HG03280 (cell line): ENCODE measurements around the gene EFNA3.

Experiments used
- ATAC-seq: cut with Tn5 transposase; IDR thresholded peaks from one replicate; pipeline ENCODE4 v1.9.1; 2021; ENCODE audit warnings: mild to moderate bottlenecking, moderate library complexity; ENCODE audit not compliant: unreplicated experiment

The EFNA3 gene

DNA sequence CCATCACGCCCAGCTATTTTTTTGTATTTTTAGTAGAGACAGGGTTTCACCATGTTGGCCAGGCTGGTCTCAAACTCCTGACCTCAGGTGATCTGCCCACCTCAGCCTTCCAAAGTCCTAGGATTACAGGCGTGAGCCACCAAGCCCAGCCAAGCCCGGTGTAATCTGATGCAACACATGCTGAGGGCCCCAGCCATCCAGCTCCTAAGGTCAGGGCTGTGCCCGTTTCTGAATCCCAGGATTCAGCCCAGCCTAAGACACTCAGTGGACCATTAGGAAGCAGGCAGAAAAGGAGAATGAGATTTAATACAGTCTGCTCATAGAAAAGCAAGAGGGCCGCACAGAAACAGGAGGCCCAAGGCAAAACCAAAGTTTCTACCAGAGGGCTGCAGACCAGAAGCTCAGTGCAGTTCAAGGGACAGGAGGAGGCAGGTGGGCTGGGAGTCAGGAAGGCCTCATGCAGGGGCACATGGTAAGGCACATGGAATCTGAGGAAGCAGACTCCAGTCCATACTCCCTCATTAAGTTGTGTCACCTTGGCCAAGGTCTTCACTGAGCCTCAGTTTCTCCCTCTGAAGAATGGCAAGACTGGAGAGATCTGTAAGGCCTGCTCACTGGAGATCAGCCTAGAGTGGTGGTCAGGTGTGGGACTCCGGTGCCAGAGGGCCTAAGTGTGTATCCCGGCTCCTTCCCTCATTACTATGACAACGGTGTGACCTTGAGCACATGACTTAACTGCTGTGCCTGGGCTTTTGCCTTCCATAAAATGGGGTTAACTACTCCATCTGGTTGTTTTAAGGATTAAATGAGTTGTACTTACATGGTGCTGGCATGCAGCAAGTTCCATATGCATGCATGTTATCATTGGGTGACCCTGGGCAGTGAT lies 29.9 kb upstream of the EFNA3 start:
- ATAC-seq, result no peak

DNA sequence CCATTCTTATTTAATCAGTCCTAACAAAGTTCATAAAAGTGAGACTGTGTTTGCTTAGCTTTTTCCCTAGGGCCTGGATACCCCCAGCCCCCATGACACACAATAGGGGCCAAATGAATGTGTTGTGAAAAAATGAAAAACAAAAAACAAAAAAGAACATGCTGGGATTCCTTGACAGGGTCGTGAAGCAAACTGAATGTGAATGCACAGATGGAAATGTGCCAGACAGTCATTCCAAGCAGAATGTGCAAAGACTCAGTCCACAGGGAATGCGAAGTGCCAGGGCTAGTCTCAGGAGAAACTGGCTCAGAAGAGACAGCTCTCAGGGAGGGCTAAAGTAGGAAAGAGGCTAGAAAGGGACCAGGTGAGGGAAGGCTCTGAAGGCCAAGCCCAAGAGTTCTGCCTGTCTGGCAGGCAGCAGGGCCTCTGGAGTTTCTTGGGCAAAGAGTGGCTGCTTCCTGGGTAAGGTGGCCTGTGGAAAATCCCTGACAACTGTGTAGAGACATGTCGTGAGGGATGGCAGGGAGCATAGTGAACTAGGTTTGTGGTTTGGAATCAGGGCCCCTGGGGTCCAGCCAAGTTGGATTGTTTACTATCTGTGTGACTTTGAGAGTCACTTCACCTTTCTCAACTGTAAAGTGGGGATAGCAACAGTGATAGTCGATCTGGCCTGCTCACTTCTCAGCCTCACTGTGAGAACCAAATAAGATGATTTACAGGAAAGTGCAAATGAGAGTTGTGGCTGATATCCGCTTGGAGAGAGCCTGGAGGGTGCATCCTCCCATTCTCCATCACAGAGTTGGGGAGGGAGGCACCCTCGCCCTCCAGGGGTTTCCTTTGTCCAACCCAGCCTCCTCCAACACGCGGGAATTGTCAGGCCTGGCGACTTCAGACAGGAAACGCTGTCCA lies 28.7 kb upstream of the EFNA3 start:
- ATAC-seq, result no peak

DNA sequence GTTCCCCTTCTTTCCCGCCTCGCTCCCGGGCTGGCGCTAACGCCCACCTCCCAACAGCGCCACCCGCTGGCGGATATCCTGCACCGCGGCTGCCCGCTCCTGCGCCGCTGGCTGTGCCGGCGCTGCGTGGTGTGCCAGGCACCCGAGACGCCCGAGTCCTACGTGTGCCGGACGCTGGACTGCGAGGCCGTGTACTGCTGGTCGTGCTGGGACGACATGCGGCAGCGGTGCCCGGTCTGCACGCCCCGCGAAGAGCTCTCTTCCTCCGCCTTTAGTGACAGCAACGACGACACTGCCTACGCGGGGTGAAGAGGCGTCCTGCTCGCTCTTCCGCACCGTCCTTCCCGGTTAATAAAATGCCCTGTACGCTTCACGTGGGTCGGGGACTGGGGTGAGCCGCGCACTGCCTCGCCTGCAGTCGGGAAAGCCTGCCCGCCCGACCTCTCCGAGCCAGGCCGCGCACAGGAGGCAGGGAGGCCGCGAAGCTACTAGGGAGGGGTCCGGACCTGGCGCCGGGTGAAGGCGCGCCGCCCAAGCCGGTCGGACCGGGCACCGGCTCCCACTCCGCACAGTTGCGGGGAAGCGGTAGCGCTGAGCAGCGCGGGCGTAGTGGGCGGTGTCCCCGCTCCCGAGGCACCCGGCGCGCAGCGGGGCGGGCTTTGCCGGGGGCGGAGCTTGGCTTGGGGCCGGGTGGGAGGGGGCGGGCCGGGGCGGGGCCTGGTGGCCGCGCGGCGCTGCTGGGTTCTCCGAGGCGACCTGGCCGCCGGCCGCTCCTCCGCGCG lies 27.9 kb upstream of the EFNA3 start, which contains the start of gene ADAM15:
Gene ADAM15, plus strand, starts transcription at position 757 of the 782 bp plus-strand sequence. CDS start 71 bp downstream, outside the sequence.
- peak; percentile 62 for ATAC-seq

DNA sequence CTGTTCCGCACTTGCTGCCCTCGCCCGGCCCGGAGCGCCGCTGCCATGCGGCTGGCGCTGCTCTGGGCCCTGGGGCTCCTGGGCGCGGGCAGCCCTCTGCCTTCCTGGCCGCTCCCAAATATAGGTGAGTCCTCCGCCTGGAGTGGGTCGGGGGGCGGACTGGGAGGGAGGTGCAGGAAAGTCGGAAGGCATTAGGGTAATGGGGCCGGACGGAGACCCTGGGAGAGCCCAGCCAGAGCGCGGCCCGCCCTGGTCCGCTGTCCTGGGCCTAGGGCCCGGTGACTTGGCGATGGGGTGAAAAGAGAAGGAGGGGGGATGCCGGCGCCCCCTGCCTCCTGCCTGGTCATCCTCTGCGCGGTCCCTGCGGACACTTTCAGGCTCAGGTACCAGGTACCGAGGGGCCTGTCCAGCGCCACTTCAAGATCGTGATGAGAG lies 27.3 kb upstream of the EFNA3 start:
- ATAC-seq, result peak; percentile 11

DNA sequence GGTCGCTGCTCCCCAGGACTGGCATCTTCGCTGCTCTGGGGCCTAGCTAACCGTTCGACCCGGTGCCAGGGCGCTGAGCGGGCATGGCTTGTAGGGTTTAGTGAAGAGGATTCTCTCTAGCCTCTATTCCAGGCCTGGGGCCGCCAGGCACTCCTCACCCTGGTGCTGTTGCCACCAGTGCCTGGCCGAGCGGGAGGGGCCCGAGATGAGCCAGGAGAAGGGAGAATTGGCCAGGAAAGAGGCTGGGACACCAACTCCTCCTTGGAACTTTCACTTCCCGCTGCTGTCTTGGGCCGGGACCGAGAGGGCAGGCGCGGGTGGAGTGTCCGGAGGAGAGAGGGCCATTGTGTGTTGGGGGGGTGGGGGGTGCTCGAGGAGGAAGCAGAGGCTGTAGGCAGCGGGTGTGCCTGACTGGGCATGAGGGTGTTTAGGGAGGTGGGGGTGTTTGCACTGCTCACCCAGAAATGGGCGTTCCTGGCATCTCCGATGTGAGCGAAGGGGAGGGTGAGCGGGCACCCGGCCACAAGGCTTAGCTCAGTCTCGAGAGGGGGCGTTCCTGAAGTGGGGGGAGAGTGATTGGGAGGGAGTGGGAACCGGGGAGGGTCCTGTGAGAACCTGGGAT lies 26.7 kb upstream of the EFNA3 start:
- ATAC-seq, result no peak

DNA sequence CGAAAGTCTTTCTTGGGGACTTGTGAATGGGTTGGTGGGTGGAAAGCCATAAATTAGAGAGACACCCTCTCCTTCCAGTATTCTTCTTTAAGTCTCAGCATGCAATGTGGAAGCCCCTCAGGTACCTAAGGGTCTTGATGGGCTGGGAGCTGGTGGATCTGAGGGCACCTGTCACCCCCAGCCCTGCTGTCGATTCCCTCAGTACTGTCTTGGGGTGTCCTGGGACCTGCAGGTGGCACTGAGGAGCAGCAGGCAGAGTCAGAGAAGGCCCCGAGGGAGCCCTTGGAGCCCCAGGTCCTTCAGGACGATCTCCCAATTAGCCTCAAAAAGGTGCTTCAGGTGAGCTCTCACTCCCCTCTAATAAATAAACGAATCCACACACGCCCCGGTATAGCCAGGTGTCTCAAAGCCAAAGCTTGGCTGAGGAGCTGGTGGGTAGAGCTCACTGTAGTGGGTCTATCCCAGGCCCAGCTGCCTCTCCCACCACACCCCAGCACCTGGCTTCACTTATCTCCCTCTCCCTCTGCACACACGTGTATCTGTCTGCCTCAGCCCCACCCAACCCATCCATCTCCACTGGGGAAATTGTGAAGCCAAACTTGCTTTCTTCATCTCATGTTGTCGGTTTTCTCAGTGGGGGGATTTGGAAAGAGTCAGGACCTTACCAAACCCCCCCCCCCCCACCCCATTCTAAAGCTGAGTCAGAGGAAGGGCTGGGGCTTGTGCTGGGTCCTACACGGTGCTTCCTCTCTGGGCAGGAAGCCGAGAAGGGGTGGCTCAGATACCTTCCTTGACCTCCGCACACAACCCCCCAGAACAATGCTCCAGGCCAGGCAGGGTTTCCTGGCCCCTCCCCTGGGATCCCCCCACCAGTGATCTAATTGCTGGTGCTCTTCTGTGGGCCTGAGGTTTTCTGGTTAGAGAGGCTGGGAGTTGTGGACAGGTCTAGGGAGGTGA lies 25.9 kb upstream of the EFNA3 start:
- no peak for ATAC-seq

DNA sequence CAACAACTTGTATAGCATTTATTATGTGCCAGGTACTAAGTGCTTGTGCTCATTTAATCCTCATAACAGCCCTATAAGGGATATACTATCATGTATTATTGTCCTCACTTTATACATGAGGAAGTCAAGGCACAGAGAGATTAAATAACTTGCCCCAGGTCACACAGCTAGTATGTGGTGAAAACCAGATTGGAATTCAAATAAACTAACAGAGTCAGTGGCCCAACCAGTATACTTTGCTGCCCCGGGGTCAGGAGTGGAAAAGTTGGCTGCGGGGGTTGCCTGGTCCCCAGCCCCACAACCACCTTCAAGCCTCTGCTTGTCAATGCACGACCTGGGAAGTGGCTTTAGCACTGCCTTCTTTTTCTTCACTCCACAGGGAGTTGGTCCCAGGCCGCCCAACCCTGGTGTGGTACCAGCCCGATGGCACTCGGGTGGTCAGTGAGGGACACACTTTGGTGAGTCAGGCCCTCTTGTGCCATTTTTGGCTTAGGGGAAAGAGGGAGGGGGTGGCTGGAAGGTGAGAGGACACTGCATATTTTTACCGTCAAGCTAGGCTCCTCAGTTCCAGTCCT lies 25.0 kb upstream of the EFNA3 start:
- no peak for ATAC-seq

DNA sequence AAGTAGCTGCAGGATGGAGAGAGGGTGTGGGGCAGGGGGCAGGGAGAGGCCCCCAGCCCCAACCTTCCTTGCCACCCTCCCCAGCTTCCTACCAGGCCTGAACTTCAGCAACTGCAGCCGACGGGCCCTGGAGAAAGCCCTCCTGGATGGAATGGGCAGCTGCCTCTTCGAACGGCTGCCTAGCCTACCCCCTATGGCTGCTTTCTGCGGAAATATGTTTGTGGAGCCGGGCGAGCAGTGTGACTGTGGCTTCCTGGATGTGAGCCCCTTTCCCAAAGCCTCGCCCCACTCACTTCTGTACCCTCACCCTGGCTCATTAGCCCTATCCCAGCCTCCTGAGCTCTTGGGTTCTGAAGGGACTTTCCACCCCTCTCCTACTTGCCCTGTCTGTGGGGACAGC lies 21.5 kb upstream of the EFNA3 start:
- ATAC-seq, result no peak

DNA sequence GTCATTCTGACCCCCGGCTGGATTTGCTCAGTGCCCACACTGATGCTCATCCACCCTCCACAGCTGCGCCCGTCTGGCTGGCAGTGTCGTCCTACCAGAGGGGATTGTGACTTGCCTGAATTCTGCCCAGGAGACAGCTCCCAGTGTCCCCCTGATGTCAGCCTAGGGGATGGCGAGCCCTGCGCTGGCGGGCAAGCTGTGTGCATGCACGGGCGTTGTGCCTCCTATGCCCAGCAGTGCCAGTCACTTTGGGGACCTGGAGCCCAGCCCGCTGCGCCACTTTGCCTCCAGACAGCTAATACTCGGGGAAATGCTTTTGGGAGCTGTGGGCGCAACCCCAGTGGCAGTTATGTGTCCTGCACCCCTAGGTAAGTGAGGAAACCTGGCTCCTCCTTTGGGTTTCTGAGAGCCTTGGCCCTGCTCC lies 20.8 kb upstream of the EFNA3 start:
- no peak for ATAC-seq

DNA sequence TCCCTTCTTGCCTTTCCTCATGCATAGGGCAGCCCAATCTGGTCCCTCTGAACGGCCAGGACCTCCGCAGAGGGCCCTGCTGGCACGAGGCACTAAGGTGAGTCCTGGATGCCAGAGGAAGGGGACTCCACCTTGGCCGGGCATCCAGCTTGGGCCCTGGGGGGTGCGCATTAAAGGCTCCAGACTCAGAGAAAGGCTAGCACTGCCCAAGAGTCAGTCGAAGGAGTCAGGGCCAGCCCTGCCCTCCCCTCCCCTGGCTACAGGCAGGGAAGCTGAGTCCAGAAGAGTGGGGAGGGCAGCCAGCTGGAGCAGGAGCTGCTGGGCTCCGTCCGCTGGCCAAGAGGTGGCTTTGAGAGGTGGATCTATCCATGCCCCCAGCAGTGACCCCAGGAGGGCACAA lies 17.9 kb upstream of the EFNA3 start:
- ATAC-seq, result no peak

DNA sequence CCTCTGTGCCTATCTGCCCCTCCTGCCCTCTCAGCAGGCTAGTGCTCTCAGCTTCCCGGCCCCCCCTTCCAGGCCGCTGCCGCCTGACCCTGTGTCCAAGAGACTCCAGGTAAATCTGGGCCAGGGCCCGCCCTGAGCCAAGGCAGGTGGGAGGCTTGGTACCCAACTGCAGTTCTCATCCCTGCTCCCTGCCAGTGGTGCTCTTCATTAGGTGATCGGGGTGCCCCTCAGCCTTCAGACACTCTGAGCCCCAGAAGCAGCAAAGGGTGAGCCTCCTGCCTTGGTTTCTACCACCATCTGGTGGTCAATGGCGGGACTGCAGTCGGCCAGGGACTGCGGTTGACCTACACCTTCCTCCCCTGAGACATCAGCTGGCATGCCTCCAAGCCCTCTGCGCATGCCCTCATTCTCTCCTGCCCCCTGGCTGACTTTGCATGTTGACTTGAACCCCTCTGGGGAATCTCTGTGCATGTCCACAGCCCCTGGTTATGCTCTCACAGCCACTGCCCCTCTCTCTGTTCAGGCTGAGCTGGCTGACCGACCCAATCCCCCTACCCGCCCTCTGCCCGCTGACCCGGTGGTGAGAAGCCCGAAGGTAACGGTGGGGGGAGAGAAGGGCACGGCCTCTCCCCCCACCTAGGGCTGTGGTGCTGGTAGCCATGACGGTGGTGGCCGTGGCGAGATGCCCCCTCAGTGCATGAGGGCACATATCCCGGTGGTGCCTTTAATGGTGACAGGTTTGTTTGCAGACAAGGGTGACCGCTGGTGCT lies 17.1 kb upstream of the EFNA3 start:
- peak; percentile 37 for ATAC-seq

DNA sequence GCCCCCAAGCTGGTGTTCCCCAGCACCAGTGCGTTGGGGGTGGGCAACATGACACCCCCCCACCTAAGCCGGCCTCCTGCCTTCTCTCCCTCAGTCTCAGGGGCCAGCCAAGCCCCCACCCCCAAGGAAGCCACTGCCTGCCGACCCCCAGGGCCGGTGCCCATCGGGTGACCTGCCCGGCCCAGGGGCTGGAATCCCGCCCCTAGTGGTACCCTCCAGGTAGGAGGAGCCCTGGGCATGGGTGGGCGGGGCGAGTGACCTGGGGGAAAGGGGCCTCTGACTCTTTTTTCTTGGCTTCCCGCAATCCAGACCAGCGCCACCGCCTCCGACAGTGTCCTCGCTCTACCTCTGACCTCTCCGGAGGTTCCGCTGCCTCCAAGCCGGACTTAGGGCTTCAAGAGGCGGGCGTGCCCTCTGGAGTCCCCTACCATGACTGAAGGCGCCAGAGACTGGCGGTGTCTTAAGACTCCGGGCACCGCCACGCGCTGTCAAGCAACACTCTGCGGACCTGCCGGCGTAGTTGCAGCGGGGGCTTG lies 16.4 kb upstream of the EFNA3 start:
- no peak for ATAC-seq

DNA sequence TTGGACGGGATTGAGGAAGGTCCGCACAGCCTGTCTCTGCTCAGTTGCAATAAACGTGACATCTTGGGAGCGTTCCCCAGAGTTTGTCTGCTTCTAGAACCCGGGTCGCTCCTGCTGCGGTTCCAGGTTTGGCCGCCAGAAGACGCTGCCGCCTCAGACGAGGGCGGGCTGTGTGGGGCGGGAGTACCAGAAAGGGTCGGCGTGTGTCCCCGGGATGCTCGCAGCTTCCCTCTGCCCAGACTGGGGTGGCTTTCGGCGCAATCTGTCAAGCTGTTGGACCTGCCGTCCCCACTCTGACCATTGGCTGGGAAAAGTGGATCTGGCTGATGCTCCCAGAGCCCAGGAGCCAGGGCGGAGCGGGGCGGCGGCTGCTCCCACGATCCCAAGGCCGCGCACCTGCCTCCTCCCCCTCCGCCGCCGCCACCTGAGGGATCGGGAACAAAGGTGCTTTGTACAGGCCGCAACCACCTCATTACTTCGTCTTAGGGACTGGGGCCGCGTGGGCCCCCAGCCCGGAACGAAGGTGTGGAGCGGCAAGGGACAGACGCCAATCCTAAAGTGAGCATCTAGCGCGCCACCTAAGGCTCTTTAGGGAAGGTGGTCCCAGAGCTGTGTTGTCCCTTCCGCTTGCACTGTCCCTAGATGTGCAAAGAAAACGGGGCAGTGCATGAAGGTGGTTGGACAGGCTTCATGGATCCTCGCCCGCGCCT lies 15.8 kb upstream of the EFNA3 start:
- ATAC-seq, result no peak

DNA sequence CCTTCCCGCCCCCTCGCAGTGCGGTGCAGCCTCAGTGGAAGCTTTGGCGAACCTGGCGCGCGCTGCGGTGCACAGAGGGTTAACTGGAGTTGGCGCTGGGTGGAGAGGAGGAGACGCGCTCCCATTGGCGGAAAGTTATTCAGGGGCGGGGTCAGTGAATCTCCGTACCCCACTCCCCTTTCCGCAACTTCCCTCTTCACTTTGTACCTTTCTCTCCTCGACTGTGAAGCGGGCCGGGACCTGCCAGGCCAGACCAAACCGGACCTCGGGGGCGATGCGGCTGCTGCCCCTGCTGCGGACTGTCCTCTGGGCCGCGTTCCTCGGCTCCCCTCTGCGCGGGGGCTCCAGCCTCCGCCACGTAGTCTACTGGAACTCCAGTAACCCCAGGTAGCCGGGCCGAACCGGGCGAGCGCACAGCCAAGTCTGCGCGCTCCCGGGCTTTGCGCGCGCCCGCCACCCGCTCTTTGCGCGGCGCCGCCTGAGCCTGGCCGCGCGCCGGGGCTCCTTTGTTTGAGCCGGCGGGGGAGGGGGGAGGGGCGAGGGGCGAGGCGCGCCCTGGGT lies 15.0 kb upstream of the EFNA3 start, which contains the start of gene EFNA4:
Gene EFNA4, plus strand, starts transcription at position 191 of the 561 bp plus-strand sequence. Its CDS starts 84 bp downstream, at position 275.
- ATAC-seq, result peak; percentile 62

DNA sequence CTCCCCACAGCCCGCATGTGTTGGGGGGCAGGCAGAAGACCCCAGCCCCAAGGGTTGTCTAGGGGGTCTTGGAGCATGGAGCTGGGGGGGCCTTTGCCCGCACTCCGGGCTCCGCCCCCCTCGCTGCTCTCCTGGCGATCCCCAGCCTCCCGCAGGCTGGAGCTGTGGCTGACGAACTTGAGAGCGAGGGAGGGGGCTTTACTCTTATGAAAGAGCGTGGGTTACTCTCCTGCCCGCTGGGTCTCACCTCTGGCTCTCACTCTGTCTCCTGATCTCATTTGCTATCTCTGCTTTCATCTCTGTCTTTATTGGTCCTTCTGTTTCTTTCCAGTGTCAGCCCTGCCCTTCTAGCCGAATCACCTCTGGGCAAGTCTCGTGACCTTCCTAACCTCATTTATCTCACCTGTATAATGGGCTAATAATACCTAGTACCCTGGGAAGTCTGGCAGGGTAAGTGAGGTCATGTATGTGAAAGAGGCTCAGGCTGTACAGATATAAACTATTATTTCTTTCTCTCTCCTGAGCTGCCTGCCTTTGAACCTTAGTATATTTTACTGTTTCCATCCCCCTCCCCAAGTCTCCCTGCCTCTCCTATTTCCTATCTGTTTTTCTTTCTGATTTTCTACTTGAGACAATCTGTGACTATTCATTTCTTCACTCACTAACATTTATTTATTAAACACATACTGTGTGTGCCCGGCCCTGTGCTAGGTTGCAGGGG lies 14.4 kb upstream of the EFNA3 start:
- no peak for ATAC-seq

DNA sequence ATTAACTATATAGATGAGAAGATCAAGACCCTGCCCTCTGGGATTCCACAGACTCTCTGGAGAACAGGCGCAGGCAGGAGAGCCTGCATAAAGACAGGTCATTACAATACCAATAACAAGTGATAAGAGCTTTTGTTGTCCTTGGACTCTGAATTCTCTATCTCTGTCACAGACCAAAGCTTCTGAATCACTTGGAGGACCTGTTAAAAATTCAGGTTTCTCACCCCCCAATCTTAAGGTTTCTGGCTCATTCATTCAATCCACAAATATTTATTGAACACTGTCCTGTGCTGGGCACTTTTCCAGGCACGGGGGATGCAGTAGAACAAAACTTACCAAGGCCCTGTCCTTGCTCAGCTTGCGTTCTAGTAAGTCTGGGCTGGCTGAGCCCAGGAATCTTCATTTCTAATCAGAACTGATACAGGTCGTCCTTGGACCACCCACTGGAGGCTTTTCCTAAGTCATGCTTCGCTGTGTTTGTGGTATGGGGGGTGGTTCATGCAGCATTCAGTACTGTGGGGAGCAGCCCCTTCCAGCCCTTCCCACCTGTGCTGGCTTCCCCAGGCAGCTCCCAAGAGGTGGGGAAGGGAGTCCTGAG lies 13.7 kb upstream of the EFNA3 start:
- no peak for ATAC-seq
